ENCODE measurements around the gene MACROD2.

DNA sequence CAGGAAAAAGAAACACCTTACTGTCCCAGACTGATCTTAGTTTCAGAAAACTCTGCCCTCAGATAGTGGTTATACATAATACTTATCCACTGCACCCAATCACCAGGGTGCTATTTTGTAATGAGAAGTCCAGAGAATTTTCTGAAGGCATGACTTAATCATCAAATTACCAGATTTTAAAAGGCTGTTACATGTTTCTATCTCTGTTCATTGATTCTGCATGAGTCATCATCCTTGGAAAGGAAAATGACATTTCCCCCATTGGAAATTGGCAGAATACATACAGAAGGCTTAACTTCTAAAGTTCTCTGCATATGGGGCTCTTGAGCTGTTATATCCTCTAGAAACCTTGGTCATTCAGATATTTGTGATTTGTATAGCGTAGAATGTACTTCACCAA is 930.0 kb downstream of the MACROD2 start:
- no peak for TF ChIP-seq EZH2 (IDR thresholded peaks at IDR 0.05; ENCODE audit: low read length)
- TF ChIP-seq, protein P1, sequence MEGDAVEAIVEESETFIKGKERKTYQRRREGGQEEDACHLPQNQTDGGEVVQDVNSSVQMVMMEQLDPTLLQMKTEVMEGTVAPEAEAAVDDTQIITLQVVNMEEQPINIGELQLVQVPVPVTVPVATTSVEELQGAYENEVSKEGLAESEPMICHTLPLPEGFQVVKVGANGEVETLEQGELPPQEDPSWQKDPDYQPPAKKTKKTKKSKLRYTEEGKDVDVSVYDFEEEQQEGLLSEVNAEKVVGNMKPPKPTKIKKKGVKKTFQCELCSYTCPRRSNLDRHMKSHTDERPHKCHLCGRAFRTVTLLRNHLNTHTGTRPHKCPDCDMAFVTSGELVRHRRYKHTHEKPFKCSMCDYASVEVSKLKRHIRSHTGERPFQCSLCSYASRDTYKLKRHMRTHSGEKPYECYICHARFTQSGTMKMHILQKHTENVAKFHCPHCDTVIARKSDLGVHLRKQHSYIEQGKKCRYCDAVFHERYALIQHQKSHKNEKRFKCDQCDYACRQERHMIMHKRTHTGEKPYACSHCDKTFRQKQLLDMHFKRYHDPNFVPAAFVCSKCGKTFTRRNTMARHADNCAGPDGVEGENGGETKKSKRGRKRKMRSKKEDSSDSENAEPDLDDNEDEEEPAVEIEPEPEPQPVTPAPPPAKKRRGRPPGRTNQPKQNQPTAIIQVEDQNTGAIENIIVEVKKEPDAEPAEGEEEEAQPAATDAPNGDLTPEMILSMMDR (optimal IDR thresholded peaks at IDR 0.05 in 1 of 3, IDR thresholded peaks at IDR 0.05 in 1 of 3, conservative IDR thresholded peaks at IDR 0.05 in 1 of 3; ENCODE audit: extremely low read depth in 1 of 3, insufficient read depth in 2 of 3, low read length in 3 of 3) = no peak
